HG03432 (cell line): ENCODE data around the gene MDM1.

ENCODE experiments used
- ATAC-seq: cut with Tn5 transposase; IDR thresholded peaks from one replicate; pipeline ENCODE4 v1.9.1; 2021; ENCODE audit warnings: mild to moderate bottlenecking, moderate library complexity; ENCODE audit not compliant: unreplicated experiment

Gene MDM1, protein sequence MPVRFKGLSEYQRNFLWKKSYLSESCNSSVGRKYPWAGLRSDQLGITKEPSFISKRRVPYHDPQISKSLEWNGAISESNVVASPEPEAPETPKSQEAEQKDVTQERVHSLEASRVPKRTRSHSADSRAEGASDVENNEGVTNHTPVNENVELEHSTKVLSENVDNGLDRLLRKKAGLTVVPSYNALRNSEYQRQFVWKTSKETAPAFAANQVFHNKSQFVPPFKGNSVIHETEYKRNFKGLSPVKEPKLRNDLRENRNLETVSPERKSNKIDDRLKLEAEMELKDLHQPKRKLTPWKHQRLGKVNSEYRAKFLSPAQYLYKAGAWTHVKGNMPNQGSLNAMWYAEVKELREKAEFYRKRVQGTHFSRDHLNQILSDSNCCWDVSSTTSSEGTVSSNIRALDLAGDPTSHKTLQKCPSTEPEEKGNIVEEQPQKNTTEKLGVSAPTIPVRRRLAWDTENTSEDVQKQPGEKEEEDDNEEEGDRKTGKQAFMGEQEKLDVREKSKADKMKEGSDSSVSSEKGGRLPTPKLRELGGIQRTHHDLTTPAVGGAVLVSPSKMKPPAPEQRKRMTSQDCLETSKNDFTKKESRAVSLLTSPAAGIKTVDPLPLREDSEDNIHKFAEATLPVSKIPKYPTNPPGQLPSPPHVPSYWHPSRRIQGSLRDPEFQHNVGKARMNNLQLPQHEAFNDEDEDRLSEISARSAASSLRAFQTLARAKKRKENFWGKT

DNA sequence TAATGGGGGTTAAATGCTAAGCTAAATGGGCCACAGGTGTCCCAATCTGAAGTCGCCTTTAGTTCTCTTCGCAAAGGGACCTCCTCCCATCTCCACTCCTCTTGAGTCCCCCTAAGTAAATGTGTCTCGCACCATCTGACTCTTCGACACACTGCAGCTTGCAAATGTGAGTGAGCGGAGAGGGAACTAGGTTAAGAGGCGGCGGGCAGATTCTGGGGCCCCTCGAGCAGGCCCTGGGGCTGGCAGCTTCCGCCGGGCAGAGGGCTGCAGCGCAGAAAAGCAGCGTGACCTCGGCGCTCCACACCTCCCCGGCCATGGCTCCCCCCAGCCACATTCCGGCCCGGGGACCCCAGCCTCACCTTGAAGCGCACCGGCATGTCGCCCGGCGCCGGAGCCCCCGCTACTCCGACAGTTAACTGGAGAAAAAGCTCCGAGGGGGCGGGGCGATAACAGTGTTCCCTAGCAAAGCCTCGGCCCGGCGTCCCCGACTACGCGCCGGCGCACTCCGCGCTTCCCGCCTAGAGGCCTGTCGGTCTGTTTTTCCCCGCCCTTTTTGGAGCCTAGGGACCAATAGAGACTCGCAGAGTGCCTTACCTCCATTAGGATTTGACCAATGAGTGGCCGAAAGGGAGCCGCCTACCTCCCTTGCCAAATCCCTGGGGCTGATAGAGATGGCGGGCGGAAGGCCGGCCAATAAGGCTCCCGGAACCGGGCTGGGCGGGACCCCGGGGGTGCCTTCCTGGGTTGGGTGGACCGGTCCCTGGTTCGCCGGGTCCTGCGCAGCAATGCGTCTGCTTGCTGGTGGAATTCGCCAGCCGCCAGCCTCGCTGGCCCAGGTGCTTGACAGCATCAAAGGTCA lies at the start of gene MDM1:
Gene MDM1, minus strand, starts transcription at position 494 of the 859 bp plus-strand sequence. Its CDS starts 117 bp downstream, at position 377.
- peak; percentile 98 for ATAC-seq

DNA sequence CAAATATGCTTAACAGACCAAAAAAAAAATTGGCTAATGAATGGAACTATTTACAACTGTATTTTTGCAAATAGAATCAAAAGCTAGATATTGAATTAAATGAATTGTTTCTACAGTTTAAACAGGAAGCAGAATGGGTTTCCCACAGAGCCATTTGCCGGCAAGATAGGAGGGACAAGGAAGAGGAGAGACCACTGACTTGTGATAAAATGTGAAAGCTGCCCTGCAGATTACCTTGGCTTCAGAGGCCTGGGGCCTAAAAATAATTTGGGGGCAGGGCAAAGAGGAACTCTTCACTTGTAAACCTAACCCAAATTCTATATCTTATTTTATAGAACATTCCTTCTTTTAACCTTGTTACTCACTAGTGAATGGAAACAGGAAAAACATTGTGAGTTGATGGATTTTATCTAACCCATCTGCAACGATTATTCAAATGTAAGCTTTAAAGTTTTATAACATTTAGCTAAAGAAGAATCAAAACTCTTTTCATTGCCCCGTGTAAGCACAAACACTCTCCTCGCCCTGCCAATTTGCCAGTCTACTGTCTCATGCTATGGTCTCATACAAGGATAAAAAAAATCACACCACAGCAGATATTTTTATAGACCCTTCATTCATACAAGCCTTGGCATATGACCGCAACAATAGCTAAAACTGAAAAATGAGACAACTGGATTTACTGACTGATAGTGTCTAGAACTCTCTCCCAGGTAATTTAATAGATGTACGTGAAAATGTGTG lies 49.5 kb upstream of the MDM1 start:
- ATAC-seq, result no peak

DNA sequence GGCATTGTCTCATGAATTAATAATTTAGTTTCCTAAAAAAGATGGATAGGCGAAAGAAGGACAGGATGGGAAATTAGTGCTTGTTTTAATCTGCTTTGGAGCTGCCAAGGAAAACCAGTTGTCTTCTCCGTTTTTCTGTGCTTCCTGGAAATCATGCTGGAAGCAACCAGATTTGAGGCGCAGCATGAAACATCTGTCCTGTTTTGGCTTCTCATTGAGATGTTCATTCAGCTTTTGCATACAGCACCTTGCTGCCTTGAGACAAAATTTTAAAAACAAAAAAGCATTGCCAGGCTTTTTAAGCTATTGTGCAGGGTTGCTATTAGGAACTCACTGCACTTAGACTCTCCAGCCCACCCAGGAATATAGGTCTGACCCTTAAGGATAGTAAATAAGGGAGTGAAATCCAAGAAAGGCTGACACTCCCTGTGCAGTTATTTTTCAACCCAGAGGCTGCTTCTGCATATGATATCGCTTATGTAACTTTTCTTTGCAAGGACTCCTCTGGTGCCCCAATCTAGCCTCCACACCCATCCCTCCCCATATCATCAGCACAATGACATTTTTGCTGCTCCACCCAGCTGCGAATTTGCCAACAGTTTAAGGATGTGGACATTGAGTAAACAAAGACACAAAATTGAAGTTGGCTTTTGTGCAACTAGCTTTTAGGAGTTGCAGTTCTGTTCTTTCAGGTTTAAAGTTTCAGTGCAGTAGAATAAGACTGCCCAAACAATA lies 46.9 kb upstream of the MDM1 start:
- no peak for ATAC-seq

DNA sequence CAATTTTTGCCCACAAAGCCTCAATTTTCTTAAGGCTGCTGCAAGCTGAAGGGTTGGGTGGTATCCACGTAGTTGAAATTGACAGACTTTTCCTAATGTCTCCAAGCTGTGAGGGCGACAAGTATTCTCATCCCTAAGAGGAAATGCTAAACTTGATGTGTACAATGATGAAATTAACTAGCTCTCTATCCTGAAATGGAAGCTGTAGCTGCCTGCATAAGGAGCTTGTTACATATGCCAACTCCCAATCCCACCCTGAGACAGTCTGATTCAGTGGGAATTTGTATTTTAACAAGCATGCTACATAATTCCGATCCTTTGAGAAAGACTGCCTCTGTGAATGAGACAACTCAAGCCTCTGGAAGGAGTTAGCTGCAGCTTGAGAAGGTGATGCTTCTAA lies 45.7 kb upstream of the MDM1 start:
- ATAC-seq, result no peak

DNA sequence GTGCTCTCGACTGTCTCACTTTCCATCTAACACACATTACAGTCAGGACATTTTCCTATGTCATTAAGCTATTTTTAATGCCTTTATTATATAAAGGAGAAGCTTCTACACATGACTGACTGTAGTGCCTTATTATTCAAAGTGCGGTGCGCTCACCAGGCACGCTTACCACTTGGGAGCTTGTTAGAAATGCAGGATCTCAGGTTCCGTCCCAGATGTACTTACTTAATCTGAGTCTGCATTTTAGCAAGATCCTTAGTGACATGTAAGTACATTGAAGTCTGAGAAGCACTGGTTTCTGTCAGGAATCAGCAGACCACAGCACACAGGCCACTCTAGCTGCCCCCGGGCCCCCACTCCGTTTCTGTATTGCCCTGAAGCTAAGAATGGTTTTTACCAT lies 44.7 kb upstream of the MDM1 start:
- ATAC-seq, result no peak

DNA sequence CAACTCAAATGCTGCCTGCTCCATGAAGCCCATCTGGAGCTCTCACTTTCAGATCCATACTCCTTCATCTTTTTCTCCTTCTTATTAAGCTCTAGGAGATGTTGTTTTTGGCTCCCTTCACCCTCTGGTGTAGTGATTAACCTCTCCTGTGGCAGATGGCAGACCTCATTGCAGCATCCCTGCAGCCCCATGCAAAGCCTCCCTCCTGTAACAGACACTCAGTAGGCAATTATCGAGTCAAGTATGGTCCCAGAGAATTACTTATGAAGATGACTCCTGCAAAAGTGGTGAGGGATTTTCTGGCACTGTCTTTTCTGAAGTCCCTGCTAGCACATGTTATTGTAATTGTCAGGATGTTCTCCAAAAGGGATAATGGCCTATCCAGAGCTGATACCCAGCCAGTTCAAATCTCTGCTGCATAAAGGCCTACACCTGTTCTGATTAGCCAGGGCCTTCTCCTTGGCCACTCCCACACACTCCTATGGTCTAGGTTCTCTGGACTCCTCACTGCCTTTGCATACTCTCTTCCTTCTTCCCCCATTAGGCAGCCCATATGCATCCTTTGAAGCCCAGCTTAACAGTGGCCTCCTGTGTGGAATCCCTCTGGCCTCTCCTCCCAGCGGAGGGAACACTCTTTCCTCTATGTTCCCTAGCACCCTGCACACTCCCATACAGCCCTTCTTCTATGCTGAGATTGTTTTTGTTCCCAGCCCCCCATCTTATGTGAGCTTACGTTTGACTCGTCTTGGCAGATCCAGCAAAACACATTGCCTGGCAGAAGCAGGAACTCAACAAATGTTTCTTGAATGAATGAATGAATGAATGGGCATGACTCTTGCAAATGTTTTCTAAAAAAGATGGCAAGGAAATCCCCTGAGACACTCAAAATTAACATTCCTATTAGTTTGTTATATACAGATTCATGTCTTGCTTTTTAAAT lies 43.9 kb upstream of the MDM1 start:
- ATAC-seq, result no peak

DNA sequence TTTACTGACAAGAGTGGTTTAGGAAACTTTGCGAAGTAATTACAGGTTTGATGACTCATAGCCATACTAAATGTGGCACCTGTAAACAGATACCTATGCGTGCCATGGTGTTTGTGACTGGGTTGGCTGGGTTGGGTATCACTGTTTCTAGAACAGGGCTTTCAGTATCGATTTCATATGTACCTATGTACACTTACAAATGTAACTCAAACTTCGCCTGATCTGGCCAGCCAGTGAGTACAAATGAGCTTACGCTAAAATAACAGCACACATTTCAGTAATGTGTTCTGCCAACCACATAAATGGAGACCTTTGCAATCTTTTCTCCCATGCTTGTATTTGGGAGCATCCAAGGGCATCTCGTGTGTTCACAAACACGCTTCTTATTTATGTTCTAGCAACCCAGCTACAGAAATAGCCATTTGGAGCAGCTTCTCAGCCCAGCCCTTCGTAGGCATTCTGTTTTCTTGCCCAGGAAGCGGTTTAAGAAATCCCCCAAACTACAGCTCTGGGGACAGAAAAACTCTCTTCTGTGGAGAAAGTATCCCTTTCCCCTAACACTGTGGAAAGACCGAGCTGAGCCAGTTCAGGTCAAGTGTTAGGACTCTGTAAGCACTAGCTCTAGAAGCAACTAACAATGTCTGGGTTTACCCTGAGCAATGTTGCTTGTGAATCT lies 42.3 kb upstream of the MDM1 start:
- ATAC-seq, result peak; percentile 96

DNA sequence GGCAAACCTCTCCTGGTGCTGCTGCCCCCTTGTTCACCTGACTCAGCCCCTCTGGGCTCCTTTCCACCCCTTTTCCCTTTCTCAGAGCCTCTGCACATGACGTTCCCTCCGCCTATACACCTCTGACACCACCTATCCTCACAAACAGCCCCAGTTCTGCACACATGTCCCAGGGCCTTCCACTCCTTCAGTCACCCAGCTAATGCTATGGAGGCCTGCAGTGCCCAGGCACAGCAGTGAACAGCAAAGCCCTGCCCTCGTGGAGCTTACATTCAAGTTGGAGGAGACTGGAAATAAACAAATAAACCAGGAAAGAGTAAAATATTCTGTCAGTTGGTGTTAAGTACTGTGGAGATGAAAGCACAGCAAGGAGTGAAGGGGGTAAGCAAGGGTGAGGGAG lies 38.5 kb upstream of the MDM1 start:
- ATAC-seq, result no peak

DNA sequence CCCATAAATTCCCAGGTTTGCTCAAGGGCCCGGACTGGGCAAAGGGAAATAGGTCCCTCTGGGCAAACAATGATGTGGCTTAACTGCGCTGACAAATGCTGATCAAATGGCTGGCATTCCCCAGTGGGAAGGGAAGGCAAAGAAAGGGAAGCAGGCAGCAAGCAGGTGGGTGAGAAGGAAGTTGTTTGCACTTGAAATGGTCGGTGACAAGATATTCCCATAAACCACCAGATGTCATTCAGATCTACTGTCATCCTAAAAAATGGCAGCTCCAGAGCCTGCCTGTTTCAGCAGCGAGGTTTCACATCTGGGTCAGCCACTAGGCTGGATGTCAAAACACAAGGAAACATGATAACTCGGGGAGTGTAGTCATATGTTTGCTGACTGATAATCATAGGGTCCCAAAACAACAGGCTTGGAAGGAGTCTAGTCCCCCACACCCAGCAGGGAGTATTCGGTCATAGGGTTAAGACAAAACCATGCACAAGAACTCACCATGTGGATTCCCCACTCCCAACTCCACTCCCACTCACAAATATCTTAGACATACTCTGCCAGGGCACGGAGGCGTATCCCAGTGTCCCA lies 37.9 kb upstream of the MDM1 start:
- no peak for ATAC-seq

DNA sequence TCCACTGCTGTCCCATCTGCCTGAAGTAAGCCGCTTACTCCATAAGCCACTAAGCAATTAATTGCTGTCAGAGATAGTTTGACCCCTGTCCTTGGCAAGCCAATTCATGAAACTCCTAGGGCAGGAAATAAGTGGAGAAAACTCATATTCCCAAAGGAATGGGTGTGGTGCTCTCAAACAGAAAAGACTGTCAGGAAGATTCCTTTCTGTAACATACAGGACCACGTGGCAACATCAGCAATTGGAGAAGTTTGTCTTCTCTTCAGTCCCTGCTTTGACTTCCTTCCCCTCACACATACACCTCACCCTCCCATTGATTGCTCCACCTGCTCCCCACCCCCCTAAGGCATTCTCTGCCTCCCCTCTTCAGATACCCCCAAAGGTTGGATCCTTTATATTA lies 36.2 kb upstream of the MDM1 start:
- no peak for ATAC-seq

DNA sequence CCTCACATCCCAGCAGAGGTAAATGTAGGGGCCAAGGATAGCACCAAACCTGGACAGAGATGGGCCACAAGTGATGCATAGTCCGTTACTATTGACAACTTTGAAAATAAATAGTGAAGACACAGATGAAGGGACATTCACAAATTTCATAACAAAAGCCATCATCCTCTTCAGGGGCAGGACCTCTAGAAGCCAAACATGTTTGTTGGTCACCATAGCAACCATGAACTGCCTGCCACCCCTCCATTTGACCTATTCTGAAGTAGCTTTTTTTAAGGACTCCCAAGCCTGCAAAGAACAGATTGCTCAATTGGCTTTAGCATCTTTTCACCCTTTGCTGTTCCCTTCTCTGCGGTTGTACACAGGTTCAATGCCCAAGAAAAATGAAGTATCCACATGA lies 35.7 kb upstream of the MDM1 start:
- no peak for ATAC-seq

DNA sequence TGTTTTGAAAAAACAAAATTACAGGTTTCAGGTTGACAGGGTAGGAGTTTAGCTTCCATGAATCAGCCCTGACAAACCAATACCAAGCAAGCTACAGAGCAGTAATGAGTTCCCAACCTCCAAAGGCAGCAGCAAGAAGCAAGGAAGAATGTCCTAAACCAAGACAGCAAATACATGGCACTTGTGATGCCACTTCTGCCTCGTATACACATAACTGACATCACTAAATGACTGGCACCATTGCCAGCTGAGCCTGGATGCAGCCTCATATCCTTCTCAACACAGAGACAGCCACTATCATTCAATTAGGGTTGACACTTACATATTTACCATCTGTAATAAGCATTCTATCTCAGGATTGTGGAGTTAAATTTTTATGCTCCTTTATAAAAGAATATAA lies 35.0 kb upstream of the MDM1 start:
- ATAC-seq, result no peak

DNA sequence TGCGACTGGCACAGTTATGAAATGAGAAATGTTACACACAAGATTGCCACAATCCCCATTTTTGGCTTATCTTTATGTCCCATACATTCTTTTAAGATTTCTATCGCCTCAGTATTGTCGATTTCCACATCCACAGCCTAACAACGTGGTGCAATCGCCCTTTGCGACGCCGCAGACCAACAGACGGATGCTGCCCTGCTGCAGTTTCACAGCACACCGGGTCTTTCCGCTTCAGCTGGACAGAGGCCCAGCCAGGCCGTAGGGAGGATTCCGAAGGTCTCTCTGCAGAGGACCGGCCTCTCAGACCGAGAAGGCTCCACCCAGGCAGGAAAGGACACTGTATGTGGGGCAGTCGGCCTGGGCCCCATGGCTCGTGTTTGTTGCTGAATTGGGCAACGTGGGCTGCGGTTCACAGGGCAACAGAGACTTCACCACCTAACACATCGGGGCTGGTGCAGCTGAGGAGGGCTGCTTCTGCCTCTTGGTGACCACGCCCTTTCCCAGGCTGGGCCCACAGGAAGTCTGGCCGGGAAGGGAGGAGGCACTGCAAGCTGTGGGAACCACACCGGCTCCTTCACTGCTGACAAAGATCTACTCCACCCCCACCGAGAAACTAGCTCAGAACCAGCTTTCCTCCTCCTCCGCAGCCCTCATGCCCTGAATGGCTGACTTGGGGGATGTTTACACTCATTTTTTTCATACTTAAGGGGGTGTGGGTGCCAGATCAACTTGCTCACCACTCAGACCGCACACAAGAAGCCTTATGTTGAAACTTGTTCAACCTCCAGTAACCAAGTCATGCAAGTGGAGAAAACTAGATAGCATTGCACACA lies 32.9 kb upstream of the MDM1 start:
- ATAC-seq, result peak; percentile 91

DNA sequence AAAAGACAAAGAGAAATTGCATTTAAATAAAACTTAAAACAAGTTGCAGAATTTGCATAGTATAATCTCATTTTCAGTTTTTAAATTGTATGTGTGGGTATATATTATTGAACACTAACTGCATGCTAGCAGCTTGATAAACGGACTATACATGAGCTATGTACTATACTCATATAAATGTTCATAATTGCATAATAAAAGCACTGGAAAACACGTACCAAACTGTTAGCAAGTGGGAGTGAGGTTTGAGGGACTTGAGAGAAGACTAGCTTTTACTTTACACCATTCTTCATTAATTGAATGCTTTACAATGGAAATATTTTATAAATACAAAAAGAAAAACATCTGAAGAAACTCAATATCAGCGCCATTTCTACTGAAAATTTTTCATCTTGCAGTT lies 32.2 kb upstream of the MDM1 start:
- ATAC-seq, result no peak

DNA sequence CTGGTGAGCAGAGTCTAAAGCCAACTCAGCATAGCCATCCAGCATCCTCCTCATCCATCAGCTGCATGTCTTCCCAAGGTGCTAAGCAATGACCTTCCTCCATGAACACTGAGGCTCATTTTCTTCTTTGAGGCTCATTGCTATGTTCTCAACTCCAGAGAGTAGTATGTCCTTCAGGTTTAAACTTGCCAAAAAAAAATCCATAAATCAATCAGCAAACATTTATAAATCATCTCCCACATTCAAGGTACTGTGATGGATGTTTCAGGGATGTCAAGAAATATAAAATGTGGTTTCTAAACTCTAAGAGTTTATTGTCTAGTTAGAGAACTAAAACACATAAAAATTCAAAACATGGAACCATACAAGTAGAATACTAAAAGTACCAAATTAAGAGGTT lies 29.8 kb upstream of the MDM1 start:
- ATAC-seq, result no peak

DNA sequence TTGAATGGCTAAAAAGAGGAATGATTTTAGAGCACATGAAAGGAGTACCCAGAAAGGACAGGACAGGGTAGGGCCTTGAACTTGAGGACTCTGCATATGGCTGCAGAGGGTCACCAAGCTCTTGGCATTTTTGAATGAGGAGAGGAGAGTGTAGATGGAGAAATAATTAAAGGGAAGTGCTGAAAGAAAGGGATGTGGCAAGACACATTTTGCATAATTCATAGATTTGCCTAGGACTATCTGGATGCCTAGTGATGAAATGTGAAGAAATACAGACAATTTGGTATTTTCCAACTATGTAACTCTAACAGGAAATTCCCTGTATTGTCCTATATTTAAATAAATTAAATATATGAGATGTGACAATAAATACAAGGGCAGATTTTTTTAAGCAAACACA lies 27.5 kb upstream of the MDM1 start:
- ATAC-seq, result peak; percentile 19
